ENCODE measurements around the gene PDXDC1. TPM values are rescaled to one million over a fixed set of nuclear protein-coding genes. Genes with fewer than 3 reads are reported as not detected.
A peak's percentile ranks its signal among the peaks of the same experiment; 100 is the strongest.
"Not testable (repeated sequence)": the region's sequence is repeated elsewhere in the genome, so short reads cannot be mapped to it uniquely, and the experiment has no call there.

Gene PDXDC1
- total and polyA plus RNA-seq, 5 donors: 31.5 to 106 (median 88.3) TPM

- H3K4me1 ChIP-seq (ENCODE audit: control insufficient read depth, insufficient read depth, low read length); ATAC-seq; H3K27ac ChIP-seq (ENCODE audit: low read length); H3K27me3 ChIP-seq (ENCODE audit: control insufficient read depth, insufficient read depth); H3K9me3 ChIP-seq (ENCODE audit: control insufficient read depth, low read length); H3K4me3 ChIP-seq (ENCODE audit: low read length); intact Hi-C loops (cut with DNase I): not testable (repeated sequence)
- WGBS: 94% methylated on average over 29 of the region's 37 CpGs
- peak in 1 of 3 donors; percentile 54 for DNase-seq
Measured at GRCh38 chr16:15130256-15130932, 155.6 kb downstream of the PDXDC1 start.

GRCh38 chr16:15130943-15131700 is 156.3 kb downstream of the PDXDC1 start:
- intact Hi-C loops (cut with DNase I): not testable (repeated sequence)

GRCh38 chr16:15132719-15133428 is 158.0 kb downstream of the PDXDC1 start:
- H3K27ac ChIP-seq (ENCODE audit: low read length); H3K9me3 ChIP-seq (ENCODE audit: control insufficient read depth, low read length); H3K4me3 ChIP-seq (ENCODE audit: low read length); ATAC-seq; H3K4me1 ChIP-seq (ENCODE audit: control insufficient read depth, insufficient read depth, low read length); H3K27me3 ChIP-seq (ENCODE audit: control insufficient read depth, insufficient read depth); intact Hi-C loops (cut with DNase I): not testable (repeated sequence)
- WGBS: 95% methylated on average over 31 of the region's 41 CpGs
- DNase-seq: peak in 1 of 3 donors; percentile 37

More at GRCh38 chr16:15130943-15131700, 156.3 kb downstream of the PDXDC1 start:
- H3K4me3 ChIP-seq (ENCODE audit: low read length); H3K27ac ChIP-seq (ENCODE audit: low read length); H3K27me3 ChIP-seq (ENCODE audit: control insufficient read depth, insufficient read depth); ATAC-seq; H3K9me3 ChIP-seq (ENCODE audit: control insufficient read depth, low read length); H3K4me1 ChIP-seq (ENCODE audit: control insufficient read depth, insufficient read depth, low read length): not testable (repeated sequence)
- WGBS: 93% methylated on average over 44 of the region's 51 CpGs
- DNase-seq: peak in 1 of 3 donors; percentile 46

GRCh38 chr16:15133554-15133953 is 158.7 kb downstream of the PDXDC1 start:
- intact Hi-C loops (cut with DNase I); H3K27ac ChIP-seq (ENCODE audit: low read length); H3K27me3 ChIP-seq (ENCODE audit: control insufficient read depth, insufficient read depth); H3K4me1 ChIP-seq (ENCODE audit: control insufficient read depth, insufficient read depth, low read length); H3K4me3 ChIP-seq (ENCODE audit: low read length); H3K9me3 ChIP-seq (ENCODE audit: control insufficient read depth, low read length); ATAC-seq: not testable (repeated sequence)
- 95% methylated on average over 16 of the region's 31 CpGs for WGBS
- DNase-seq: peak in 1 of 3 donors; percentile 37

GRCh38 chr16:15134752-15135482 is 160.1 kb downstream of the PDXDC1 start:
- DNase-seq (peak in 1 of 3 donors; percentile 10), ATAC-seq (peak in 1 of 2 donors; percentile 47)
- H3K27ac ChIP-seq (ENCODE audit: low read length); H3K9me3 ChIP-seq (ENCODE audit: control insufficient read depth, low read length); intact Hi-C loops (cut with DNase I); H3K4me3 ChIP-seq (ENCODE audit: low read length); H3K27me3 ChIP-seq (ENCODE audit: control insufficient read depth, insufficient read depth); H3K4me1 ChIP-seq (ENCODE audit: control insufficient read depth, insufficient read depth, low read length): not testable (repeated sequence)
- 94% methylated on average over 23 of the region's 33 CpGs for WGBS

- DNase-seq: peak in 2 of 3 donors; percentile 33 to 56
- H3K9me3 ChIP-seq (ENCODE audit: control insufficient read depth, low read length); H3K27me3 ChIP-seq (ENCODE audit: control insufficient read depth, insufficient read depth); H3K4me1 ChIP-seq (ENCODE audit: control insufficient read depth, insufficient read depth, low read length); H3K27ac ChIP-seq (ENCODE audit: low read length); H3K4me3 ChIP-seq (ENCODE audit: low read length); intact Hi-C loops (cut with DNase I): not testable (repeated sequence)
- 91% methylated on average over 42 of the region's 50 CpGs for WGBS
- peak; percentile 55 to 70 for ATAC-seq
Measured at GRCh38 chr16:15135483-15136360, 160.9 kb downstream of the PDXDC1 start.

GRCh38 chr16:15137514-15137913 is 162.7 kb downstream of the PDXDC1 start:
- H3K27me3 ChIP-seq (ENCODE audit: control insufficient read depth, insufficient read depth); H3K9me3 ChIP-seq (ENCODE audit: control insufficient read depth, low read length); H3K27ac ChIP-seq (ENCODE audit: low read length); ATAC-seq; intact Hi-C loops (cut with DNase I); H3K4me1 ChIP-seq (ENCODE audit: control insufficient read depth, insufficient read depth, low read length); H3K4me3 ChIP-seq (ENCODE audit: low read length): not testable (repeated sequence)
- peak in 1 of 3 donors; percentile 43 for DNase-seq
- 75% methylated on average over 12 of the region's 15 CpGs for WGBS

GRCh38 chr16:15140444-15141365 is 165.9 kb downstream of the PDXDC1 start:
- peak in 2 of 3 donors; percentile 56 to 69 for DNase-seq
- H3K27ac ChIP-seq (ENCODE audit: low read length); H3K4me1 ChIP-seq (ENCODE audit: control insufficient read depth, insufficient read depth, low read length); H3K4me3 ChIP-seq (ENCODE audit: low read length); H3K9me3 ChIP-seq (ENCODE audit: control insufficient read depth, low read length); H3K27me3 ChIP-seq (ENCODE audit: control insufficient read depth, insufficient read depth); intact Hi-C loops (cut with DNase I): not testable (repeated sequence)
- WGBS: 76% methylated on average over 30 of the region's 30 CpGs
- peak; percentile 2 to 3 for ATAC-seq

- DNase-seq (peak in 1 of 3 donors; percentile 54), ATAC-seq (no peak)
- peaks cover 2% of the 10 kb centered on the region for H3K4me1 ChIP-seq (ENCODE audit: control insufficient read depth, insufficient read depth, low read length)
- H3K9me3 ChIP-seq (ENCODE audit: control insufficient read depth, low read length): no peaks in the 10 kb centered on the region
- no peaks in the 10 kb centered on the region for H3K27me3 ChIP-seq (ENCODE audit: control insufficient read depth, insufficient read depth)
- WGBS: 87% methylated on average over 15 of the region's 15 CpGs
- no peak overlapping the region for H3K27ac ChIP-seq (ENCODE audit: low read length)
- no peak overlapping the region for H3K4me3 ChIP-seq (ENCODE audit: low read length)
- intact Hi-C loops (cut with DNase I): no loop called here
Measured at GRCh38 chr16:15141586-15141985, 166.8 kb downstream of the PDXDC1 start.
